Neural progenitor cell (in vitro differentiated cells): ENCODE measurements around the gene FCER2.

Source experiments
- EZH2 ChIP-seq: fragments of 200-600 bp; sonication (generic); IDR thresholded peaks from 2 replicates; pipeline ENCODE4 v1.6.1; 2017; ENCODE audit warnings: antibody characterized with exemption, mild to moderate bottlenecking, moderate library complexity
- EZH2phosphoT487 ChIP-seq: fragments of 200-600 bp; sonication (generic); IDR thresholded peaks from 2 replicates; pipeline ENCODE4 v1.6.1; 2017; ENCODE audit warnings: antibody characterized with exemption
- TF ChIP-seq, protein P1 (sequence below): fragments of 200-600 bp; sonication (generic); IDR thresholded peaks from 2 replicates; pipeline ENCODE4 v1.5.1; 2017; ENCODE audit warnings: antibody characterized with exemption, mild to moderate bottlenecking

DNA sequence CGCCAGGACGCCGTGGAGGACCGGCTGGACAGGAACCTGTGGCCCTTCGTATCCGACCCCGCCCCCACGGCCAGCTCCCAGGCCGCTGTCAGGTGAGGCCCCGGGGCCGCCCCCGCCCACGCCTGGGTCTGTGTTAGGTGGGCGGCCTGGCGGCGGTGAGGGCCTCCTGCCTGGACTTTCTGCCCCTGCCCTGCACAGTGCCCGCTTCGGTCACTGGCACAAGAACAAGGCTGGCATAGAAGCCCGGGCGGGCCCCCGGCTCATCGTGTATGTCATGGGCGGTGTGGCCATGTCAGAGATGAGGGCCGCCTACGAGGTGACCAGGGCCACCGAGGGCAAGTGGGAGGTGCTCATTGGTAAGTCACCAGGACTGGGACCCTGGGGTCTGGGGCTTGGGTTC lies 54.8 kb downstream of the FCER2 start:
- TF ChIP-seq, protein P1, sequence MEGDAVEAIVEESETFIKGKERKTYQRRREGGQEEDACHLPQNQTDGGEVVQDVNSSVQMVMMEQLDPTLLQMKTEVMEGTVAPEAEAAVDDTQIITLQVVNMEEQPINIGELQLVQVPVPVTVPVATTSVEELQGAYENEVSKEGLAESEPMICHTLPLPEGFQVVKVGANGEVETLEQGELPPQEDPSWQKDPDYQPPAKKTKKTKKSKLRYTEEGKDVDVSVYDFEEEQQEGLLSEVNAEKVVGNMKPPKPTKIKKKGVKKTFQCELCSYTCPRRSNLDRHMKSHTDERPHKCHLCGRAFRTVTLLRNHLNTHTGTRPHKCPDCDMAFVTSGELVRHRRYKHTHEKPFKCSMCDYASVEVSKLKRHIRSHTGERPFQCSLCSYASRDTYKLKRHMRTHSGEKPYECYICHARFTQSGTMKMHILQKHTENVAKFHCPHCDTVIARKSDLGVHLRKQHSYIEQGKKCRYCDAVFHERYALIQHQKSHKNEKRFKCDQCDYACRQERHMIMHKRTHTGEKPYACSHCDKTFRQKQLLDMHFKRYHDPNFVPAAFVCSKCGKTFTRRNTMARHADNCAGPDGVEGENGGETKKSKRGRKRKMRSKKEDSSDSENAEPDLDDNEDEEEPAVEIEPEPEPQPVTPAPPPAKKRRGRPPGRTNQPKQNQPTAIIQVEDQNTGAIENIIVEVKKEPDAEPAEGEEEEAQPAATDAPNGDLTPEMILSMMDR: no peak
- TF ChIP-seq EZH2 (no peak), EZH2phosphoT487 (no peak)
